Measurements from ENCODE around the gene SIPA1L3.

The SIPA1L3 gene

GRCh38 chr19:37973666-37974065, 66.7 kb downstream of the SIPA1L3 start:
- Histone ChIP-seq H3K27ac (ENCODE audit: low read length) (no peak overlapping the region), H3K9ac (ENCODE audit: low read length) (no peak overlapping the region), H3K9me3 (replicated peaks; ENCODE audit: insufficient read depth, low read length) (no peaks in the 10 kb centered on the region), H3K4me2 (ENCODE audit: low read depth, low read length) (no peak overlapping the region), H2AFZ (ENCODE audit: low read length) (no peak overlapping the region), H3K9me2 (replicated peaks; ENCODE audit: insufficient read depth, low read length) (no peaks in the 10 kb centered on the region), H4K20me1 (ENCODE audit: insufficient read depth, low read length) (no peaks in the 10 kb centered on the region), H3K79me2 (ENCODE audit: low read length) (no peaks in the 10 kb centered on the region), H3K36me3 (replicated peaks; ENCODE audit: insufficient read depth, low read length) (no peaks in the 10 kb centered on the region), H3K4me1 (ENCODE audit: low read length) (no peaks in the 10 kb centered on the region), H3K27me3 (replicated peaks; ENCODE audit: insufficient read depth, low read length) (no peaks in the 10 kb centered on the region), H3F3A (ENCODE audit: insufficient read depth, low read length) (no peaks in the 10 kb centered on the region), H3K4me3 (ENCODE audit: low read length) (no peak overlapping the region)
- no peak for DNase-seq
- TF ChIP-seq EZH2phosphoT487 (IDR thresholded peaks at IDR 0.05; ENCODE audit: low read length) (no peak), EZH2 (optimal IDR thresholded peaks at IDR 0.05; ENCODE audit: low read depth, low read length) (no peak), CTCF (IDR thresholded peaks at IDR 0.05; ENCODE audit: low read length) (no peak)

- no peak overlapping the region for H3K9ac ChIP-seq (ENCODE audit: low read length)
- H3K4me3 ChIP-seq (ENCODE audit: low read length): no peak overlapping the region
- H2AFZ ChIP-seq (ENCODE audit: low read length): no peak overlapping the region
- no peaks in the 10 kb centered on the region for H3K36me3 ChIP-seq (replicated peaks; ENCODE audit: insufficient read depth, low read length)
- no peak for DNase-seq
- no peaks in the 10 kb centered on the region for H3K79me2 ChIP-seq (ENCODE audit: low read length)
- no peaks in the 10 kb centered on the region for H3F3A ChIP-seq (ENCODE audit: insufficient read depth, low read length)
- H3K4me2 ChIP-seq (ENCODE audit: low read depth, low read length): no peak overlapping the region
- no peaks in the 10 kb centered on the region for H3K9me2 ChIP-seq (replicated peaks; ENCODE audit: insufficient read depth, low read length)
- H4K20me1 ChIP-seq (ENCODE audit: insufficient read depth, low read length): no peaks in the 10 kb centered on the region
- H3K27ac ChIP-seq (ENCODE audit: low read length): no peak overlapping the region
- H3K4me1 ChIP-seq (ENCODE audit: low read length): no peaks in the 10 kb centered on the region
- no peaks in the 10 kb centered on the region for H3K27me3 ChIP-seq (replicated peaks; ENCODE audit: insufficient read depth, low read length)
- TF ChIP-seq EZH2 (optimal IDR thresholded peaks at IDR 0.05; ENCODE audit: low read depth, low read length) (no peak), CTCF (IDR thresholded peaks at IDR 0.05; ENCODE audit: low read length) (no peak), EZH2phosphoT487 (IDR thresholded peaks at IDR 0.05; ENCODE audit: low read length) (no peak)
- no peaks in the 10 kb centered on the region for H3K9me3 ChIP-seq (replicated peaks; ENCODE audit: insufficient read depth, low read length)
Observed at GRCh38 chr19:37975071-37975470, 68.1 kb downstream of the SIPA1L3 start.

GRCh38 chr19:37975596-37976515, 68.8 kb downstream of the SIPA1L3 start:
- H3K79me2 ChIP-seq (ENCODE audit: low read length): no peaks in the 10 kb centered on the region
- DNase-seq: no peak
- H4K20me1 ChIP-seq (ENCODE audit: insufficient read depth, low read length): no peaks in the 10 kb centered on the region
- H3K9me3 ChIP-seq (replicated peaks; ENCODE audit: insufficient read depth, low read length): no peaks in the 10 kb centered on the region
- no peaks in the 10 kb centered on the region for H3F3A ChIP-seq (ENCODE audit: insufficient read depth, low read length)
- TF ChIP-seq CTCF (IDR thresholded peaks at IDR 0.05; ENCODE audit: low read length): no peak
- TF ChIP-seq EZH2phosphoT487 (IDR thresholded peaks at IDR 0.05; ENCODE audit: low read length): no peak
- TF ChIP-seq EZH2 (optimal IDR thresholded peaks at IDR 0.05; ENCODE audit: low read depth, low read length): no peak
- no peak overlapping the region for H3K27ac ChIP-seq (ENCODE audit: low read length)
- H3K4me1 ChIP-seq (ENCODE audit: low read length): no peaks in the 10 kb centered on the region
- no peaks in the 10 kb centered on the region for H3K9me2 ChIP-seq (replicated peaks; ENCODE audit: insufficient read depth, low read length)
- H3K4me2 ChIP-seq (ENCODE audit: low read depth, low read length): no peak overlapping the region
- H3K4me3 ChIP-seq (ENCODE audit: low read length): no peak overlapping the region
- no peak overlapping the region for H2AFZ ChIP-seq (ENCODE audit: low read length)
- H3K27me3 ChIP-seq (replicated peaks; ENCODE audit: insufficient read depth, low read length): no peaks in the 10 kb centered on the region
- no peak overlapping the region for H3K9ac ChIP-seq (ENCODE audit: low read length)
- no peaks in the 10 kb centered on the region for H3K36me3 ChIP-seq (replicated peaks; ENCODE audit: insufficient read depth, low read length)
